Skeletal muscle cell (primary cell): Measurements from ENCODE around the gene SAP30BP.
A peak's percentile ranks its signal among the peaks of the same experiment; 100 is the strongest.
"Not testable (repeated sequence)": the region's sequence is repeated elsewhere in the genome, so short reads cannot be mapped to it uniquely, and the experiment has no call there.

Experiments used
- DNase-seq: peaks from one replicate; pipeline ENCODE4 v3.0.0-alpha.2; 2010; ENCODE audit warnings: low read depth
- H3K4me3 ChIP-seq: 2 replicates; pipeline ENCODE4 v1.5.1; 2011; ENCODE audit warnings: low read depth, mild to moderate bottlenecking, control low read depth, low read length, moderate library complexity

SAP30BP gene

GRCh38 chr17:75632863-75633485, 34.2 kb upstream of the SAP30BP start, which contains the start of gene SMIM5:
SMIM5 (plus strand) TSS chr17:75633434; CDS start chr17:75640202, 6,768 bp downstream.
- DNase-seq = peak; percentile 60
- no peak within 1 kb of the TSS for H3K4me3 ChIP-seq

- peak; percentile 61 for DNase-seq
- no peak overlapping the region for H3K4me3 ChIP-seq
These were observed 33.4 kb upstream of the SAP30BP start for GRCh38 chr17:75633486-75634375.

- DNase-seq = no peak
- no peak overlapping the region for H3K4me3 ChIP-seq
These were observed 32.8 kb upstream of the SAP30BP start for GRCh38 chr17:75634376-75634740.

GRCh38 chr17:75634754-75635609, 32.2 kb upstream of the SAP30BP start:
- no peak overlapping the region for H3K4me3 ChIP-seq
- DNase-seq = no peak

DNA sequence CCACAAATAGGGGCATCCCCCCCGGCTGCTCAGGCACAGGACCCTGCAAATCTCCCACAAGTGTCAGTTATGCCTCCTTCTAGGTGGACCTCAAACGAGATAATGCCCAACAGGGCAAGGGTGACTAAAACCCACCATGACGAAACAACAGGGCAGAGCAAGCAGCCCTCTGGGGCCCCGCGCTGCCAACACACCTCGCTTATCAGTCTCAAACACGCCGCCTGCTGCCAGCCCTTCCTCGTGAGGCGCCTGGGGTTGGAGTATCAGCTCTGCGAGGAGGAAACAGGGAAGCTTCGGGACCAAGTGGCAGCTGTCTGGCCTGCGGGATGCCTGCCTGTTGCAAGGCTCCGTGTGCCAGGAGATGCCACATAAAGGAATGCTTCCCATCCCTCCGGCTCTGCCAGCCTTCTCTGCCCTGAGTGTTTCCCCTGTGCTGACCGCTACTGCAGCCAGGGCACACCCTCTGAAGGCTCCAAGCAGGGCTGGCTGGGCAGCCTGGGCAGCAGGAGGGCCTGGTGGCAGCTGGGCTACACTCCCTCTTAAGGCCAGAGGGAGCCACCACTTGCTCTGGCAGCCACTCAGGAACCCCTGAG, 31.4 kb upstream of the SAP30BP start:
- no peak for DNase-seq
- no peak overlapping the region for H3K4me3 ChIP-seq

DNA sequence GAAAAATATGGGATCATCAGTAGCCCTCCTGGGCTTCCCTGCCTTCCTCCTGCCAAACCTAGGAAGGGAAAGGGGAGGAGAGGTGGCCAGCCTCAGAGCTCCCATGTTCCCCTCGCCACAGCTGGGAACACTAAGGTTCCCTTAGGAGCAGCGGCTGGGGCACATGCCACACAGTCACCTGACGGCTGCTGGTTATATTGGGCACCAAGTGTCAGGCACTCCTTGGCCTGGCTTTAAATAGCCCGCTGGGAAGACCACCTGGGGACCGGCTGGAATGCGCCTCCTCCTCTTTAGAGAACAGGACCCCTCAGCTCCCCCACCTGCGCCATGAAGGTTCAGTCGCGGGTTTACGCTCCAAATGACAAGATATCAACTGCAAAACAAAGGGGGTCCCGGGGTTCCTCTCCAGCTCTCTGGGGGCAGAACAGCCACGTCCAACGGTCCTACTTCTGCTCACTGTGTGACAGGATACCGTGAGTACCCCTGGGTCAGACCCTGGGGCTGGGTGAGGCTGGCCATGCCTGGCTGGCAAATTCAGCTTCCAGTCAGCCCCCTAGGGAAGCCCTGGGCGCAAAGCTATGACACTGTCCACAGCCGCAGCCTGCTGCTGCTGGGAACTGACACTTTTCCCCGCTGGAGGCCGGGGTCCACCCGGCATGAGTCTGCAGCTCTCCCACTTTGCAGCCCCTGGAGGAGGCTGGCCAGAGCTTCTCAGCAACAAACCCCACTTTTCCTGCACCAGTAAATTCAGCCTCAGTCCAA, 30.6 kb upstream of the SAP30BP start:
- H3K4me3 ChIP-seq = no peak overlapping the region
- no peak for DNase-seq

GRCh38 chr17:75637143-75637538, 30.0 kb upstream of the SAP30BP start:
- DNase-seq = no peak
- H3K4me3 ChIP-seq = no peak overlapping the region

GRCh38 chr17:75637551-75637950, 29.6 kb upstream of the SAP30BP start:
- H3K4me3 ChIP-seq = no peak overlapping the region
- no peak for DNase-seq

- H3K4me3 ChIP-seq, DNase-seq: not testable (repeated sequence)
These were observed 29.1 kb upstream of the SAP30BP start for GRCh38 chr17:75638039-75638438.

- DNase-seq = no peak
- no peak overlapping the region for H3K4me3 ChIP-seq
These were observed 28.2 kb upstream of the SAP30BP start for GRCh38 chr17:75638893-75639292.

- H3K4me3 ChIP-seq = no peak overlapping the region
These were observed 27.8 kb upstream of the SAP30BP start for GRCh38 chr17:75639327-75639726.

GRCh38 chr17:75639771-75640555, 27.2 kb upstream of the SAP30BP start:
- no peak overlapping the region for H3K4me3 ChIP-seq

More at GRCh38 chr17:75639327-75639726, 27.8 kb upstream of the SAP30BP start:
- DNase-seq = no peak

DNA sequence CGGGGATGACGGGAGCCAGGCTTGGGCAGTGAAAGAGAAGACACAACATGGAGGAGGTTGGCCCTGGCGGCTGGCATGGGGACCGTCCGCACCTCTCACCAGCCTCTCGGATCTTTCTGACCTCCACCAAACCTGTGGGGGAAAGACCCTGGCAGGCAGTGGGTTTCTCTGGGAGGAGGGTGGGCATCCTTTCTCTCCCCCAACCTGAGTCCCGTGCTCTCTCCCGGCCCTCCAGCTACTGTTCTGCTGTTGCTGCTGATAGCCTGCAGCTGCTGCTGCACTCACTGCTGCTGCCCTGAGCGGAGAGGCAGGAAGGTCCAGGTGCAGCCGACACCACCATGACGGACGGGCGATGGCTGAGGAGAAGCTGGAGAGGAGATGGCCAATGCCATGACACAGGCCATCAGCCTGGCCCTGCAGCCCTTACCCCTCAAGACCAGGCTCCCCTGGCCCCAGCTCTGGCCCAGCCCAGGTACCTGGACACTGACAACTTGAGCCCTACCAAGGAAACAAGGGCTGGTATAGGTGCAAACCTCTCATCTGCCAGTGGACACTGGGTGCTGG, 26.5 kb upstream of the SAP30BP start:
- H3K4me3 ChIP-seq = no peak overlapping the region
- DNase-seq = no peak

More at GRCh38 chr17:75639771-75640555, 27.2 kb upstream of the SAP30BP start:
- DNase-seq = no peak

DNA sequence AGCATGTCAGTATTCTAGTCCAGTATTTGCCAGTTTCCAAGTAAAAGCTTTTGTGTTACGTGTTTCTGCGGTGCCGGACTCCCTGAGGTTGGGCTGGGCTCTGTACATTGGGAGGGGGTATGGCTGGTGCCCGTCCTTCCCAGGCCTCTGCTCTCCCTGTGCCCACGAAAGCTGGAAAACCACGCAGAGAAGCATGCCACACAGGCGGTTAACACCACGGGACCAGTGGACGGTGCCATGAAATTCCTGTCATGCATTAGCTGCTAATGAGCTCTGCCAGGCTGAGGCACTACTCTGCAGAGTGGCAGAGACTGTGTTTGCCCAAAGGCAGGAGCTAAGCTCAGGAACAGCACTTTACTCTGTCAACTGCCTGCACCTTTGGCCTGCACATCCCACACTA, 25.8 kb upstream of the SAP30BP start:
- no peak overlapping the region for H3K4me3 ChIP-seq
- no peak for DNase-seq

- no peak for DNase-seq
- H3K4me3 ChIP-seq = no peak overlapping the region
These were observed 24.9 kb upstream of the SAP30BP start for GRCh38 chr17:75642182-75642783.

- H3K4me3 ChIP-seq = no peak overlapping the region
These were observed 24.1 kb upstream of the SAP30BP start for GRCh38 chr17:75642784-75643642.

GRCh38 chr17:75643643-75644017, 23.5 kb upstream of the SAP30BP start:
- DNase-seq = no peak
- H3K4me3 ChIP-seq = no peak overlapping the region

More at GRCh38 chr17:75642784-75643642, 24.1 kb upstream of the SAP30BP start:
- no peak for DNase-seq
